NOMO-1 (cell line): Measurements from ENCODE around the gene PIGR.
A peak's percentile ranks its signal among the peaks of the same experiment; 100 is the strongest.

Experiments
- DNase-seq, 2 experiments: peaks; one replicate each; lab custom pipeline; 2025; ENCODE audit not compliant: unreplicated experiment in 2 of 2; lab: John Stamatoyannopoulos, UW

PIGR gene

DNA sequence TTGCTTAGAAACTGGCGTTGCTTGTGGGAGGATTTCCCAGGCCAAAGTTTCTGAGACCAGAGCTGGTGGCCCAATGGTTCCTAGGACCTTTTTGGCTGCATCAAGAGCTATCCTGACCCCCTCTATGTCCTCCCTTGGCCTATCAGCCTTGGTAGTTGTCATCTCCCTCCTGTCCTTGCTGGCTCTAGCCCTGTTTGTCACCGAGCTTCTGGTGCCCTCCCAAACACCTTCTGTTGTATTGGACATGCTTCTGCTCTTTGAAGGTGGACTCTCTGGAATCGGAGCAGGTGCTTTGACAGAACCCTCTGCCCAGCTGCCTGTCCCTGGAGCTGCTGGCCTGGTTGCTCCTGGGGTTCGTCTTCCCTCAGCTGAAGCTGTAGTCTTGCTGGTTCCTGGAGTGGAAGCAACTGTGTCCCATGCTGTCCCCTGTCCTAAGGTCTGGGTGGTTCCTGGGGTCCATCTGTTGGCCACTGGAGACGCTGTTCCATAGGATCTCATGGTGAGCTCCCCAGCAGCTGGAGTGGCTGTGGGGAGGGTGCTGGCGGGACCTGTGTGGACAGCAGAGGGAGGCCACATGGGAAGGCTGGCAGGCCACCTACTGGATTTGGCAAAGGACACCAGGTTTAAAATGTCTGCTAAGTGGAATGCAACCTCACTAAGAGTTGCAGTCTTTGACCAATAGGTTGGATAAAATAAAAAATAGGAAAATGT is 14.6 kb upstream of the PIGR start:
- no peak for DNase-seq

GRCh38 chr1:206958144-206958543 is 11.9 kb upstream of the PIGR start:
- DNase-seq: no peak

- no peak for DNase-seq
These were observed 11.4 kb upstream of the PIGR start for GRCh38 chr1:206957639-206958038.

DNA sequence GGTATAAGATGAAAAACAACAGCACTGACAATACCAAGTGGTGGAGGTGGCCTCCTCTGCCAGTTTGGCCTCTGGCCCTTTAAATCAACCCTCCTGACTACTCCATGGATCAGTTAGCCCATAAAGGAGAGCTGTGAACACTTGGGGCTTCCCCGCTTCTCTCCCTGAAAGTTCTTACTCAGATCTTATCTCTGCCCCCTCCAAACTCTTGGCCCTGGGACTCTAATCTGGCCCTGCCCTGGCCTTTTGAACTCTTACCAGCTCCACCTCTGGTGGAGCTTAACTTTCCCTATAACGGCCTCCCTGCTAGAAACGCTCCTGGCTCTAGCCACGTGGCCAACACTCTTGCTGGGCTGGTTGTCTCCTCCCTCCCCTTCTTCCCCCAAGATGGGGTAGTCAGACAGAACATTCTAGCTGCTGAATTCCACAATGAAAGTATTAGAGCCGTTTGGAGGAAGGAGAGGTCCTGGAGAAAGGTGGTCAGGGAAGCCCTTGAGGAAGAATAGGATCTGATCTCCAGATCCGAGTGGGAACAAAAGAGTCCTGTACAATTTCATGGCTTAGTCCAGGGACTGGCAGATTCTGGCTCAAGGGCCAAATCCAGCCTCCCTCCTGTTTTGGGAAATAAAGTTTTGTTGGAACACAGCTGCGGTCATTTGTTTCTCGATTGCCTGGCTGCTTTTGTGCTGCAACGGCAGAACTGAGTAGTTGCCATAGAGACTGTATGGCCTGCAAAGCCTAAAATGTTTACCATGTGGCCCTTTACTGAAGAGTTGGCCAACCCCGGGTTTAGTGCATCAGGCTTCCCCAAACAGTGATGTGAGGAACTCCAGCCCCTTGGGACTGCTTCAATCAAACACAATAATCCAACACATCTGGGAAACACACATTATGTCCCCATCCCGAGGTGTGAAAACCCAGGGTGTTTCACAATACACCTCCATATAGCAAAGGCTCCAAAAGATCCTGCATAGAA is 9.5 kb upstream of the PIGR start:
- DNase-seq: no peak

DNA sequence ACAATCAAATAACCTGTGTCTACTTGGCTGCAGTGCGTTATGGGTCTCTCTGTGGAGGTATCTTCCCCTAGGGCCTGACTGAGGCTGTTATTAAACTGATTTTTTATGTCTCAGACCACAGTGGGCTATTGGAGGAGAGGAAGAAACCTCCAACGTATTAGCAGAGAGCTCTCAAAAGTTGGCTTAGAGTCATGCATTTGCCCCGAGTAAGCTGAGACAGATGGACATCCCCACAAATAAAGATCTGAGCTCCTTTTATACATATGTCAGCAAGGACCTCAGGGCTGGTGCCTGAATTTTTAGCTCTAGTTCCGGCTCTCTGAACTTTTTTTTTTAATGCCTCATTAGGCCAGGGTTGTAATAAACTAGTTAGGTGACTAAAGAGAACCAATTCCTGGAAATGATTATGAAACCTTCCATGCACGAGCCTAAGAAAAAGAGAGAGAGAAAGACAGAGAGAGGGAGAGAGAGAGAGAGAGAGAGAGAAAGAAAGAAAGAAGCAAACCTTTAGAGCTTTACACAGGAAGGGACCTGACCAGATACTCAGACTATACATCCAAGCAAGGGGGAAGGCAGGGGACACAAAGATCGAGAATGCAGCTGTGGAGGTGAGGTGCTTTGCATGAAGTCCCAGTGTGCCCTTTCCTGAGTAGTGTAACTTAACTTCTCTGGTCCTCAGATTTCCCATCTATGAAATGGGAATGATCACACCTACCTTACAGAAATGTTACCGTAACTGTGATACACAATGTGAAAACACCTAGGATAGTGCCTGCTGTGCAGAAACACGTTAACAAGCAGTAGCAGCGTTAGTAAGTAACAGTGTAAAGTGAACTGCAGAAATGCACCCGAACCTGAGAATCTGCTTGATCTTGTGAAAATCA is 8.4 kb upstream of the PIGR start:
- DNase-seq: no peak

GRCh38 chr1:206953626-206954025 is 7.4 kb upstream of the PIGR start:
- DNase-seq: no peak

GRCh38 chr1:206953126-206953525 is 6.9 kb upstream of the PIGR start:
- no peak for DNase-seq

- peak; percentile 84 to 96 for DNase-seq
These were observed 5.9 kb upstream of the PIGR start for GRCh38 chr1:206952171-206952570.

- DNase-seq: peak in 1 of 2 experiments; percentile 17
These were observed 5.2 kb upstream of the PIGR start for GRCh38 chr1:206951318-206952100.

- no peak for DNase-seq
These were observed 3.4 kb upstream of the PIGR start for GRCh38 chr1:206949641-206950040.

DNA sequence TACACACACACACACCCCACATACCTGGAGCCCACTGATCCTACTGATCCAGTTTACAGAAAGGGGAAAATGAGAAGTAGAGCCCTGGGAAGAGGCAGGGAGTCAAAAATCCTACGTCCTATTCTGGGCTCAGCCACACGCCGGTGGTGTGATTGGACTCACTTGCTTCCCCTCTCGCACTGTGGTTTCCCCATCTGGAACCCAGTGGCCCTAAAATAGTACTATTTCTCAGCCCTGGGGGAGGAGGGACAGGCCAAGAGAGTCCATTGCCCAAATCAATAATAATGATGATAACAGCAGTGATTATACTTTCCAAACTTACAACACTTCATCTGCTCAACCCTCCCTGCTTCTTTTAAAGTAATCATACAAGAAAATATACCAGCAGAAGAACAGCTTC is 2.9 kb upstream of the PIGR start:
- DNase-seq: peak; percentile 22 to 37

DNA sequence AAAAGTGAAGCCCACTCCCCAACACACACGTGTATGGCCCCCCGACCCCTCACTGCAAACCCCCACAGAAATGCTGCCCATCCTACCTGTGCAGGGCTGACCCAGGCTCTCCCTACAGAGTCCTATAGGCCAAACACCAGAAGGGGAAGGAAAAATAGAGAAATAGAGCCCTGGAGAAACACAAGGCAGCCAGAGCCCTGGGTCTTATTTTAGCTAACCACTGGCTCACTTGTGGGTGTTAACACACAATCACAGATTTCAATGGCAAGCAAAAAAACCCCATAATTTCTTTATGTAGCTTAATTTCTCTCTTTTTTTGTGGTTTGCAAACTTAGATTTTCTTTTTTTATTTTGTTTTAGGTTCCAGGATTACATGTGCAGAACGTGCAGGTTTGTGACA is 989 bp upstream of the PIGR start:
- DNase-seq: peak in 1 of 2 experiments; percentile 18

- no peak for DNase-seq
These were observed 487 bp downstream of the PIGR start for GRCh38 chr1:206945779-206946178.

DNA sequence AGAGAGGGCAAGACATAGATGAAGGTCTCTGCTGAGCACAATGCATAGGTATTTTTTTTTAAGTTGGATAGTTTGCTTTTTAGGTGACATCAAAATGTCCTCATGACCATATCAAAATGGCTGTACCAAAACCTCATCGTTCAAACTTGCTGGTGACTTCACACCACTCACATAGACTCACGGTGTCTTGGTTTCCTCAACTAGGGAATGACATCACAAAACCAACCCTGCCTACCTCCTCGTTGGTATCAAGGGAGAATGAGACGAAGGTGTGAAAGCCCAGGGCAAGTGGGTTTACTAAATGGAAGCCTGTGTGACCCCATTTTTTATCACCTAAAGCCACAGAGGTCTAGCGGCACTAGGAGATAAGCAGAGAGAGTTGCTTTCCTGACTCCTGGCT is 1.6 kb downstream of the PIGR start:
- no peak for DNase-seq

GRCh38 chr1:206941766-206942418 is 4.4 kb downstream of the PIGR start:
- no peak for DNase-seq

DNA sequence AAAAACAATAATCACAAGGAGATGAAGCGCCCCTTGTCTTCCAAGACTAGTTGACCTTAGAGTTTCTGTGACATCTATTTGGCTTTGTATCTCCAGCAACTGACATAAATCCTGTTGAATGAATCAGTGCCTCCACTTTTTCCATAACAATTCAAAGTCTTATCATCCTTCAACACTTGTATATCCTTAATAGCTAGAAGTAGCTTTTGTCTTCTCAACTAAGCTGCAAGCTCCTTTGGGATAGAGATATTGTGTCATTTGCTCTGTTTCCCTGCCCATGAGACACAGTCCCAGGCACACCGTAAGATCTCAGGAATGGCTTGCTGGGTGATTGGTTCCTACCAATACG is 5.7 kb downstream of the PIGR start:
- no peak for DNase-seq

- no peak for DNase-seq
These were observed 6.3 kb downstream of the PIGR start for GRCh38 chr1:206939841-206940587.

- DNase-seq: no peak
These were observed 7.1 kb downstream of the PIGR start for GRCh38 chr1:206939131-206939530.

DNA sequence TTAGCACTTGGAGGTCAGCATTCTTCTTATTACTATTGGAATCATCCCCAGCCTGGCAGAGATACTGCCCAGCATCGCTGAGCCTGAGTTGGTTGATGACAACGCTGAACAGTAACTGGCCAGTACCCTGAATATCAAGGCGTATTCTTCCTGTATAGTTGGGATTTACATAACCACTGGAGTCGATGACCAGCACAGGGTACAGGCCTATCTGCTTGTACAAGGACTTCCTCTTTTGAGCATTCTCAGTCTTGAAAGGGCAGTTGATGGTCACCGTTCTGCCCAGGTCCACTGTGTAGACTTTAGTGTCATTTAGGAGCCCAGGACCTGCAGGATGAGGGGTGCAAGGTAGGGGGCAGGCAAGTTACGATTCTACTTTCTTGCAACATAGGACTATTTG is 8.8 kb downstream of the PIGR start:
- DNase-seq: no peak
